GM12891 (cell line): ENCODE measurements around the gene KLF18.
"Not testable (repeated sequence)": the region's sequence is repeated elsewhere in the genome, so short reads cannot be mapped to it uniquely, and the experiment has no call there.

ENCODE experiments used
- DNase-seq: peaks from one replicate; pipeline ENCODE4 v3.0.0; 2011; ENCODE audit warnings: low spot score; ENCODE audit not compliant: insufficient read length
- FAIRE-seq: peaks from 2 replicates; lab custom pipeline; 2011; peaks lifted over from hg19 to GRCh38; lab: Jason Lieb, UNC
- PAX5 ChIP-seq: IDR thresholded peaks from 2 replicates; pipeline ENCODE4 v1.6.1; 2011; ENCODE audit warnings: low read length, moderate library complexity, mild to moderate bottlenecking; ENCODE audit not compliant: insufficient read depth, severe bottlenecking
- POLR2A ChIP-seq: IDR thresholded peaks from 2 replicates; pipeline ENCODE4 v1.6.1; 2011; ENCODE audit warnings: low read depth, low read length, control low read depth
- POLR2AphosphoS5 ChIP-seq: IDR thresholded peaks from 2 replicates; pipeline ENCODE4 v1.6.1; 2011; ENCODE audit warnings: low read depth, low read length, control low read depth
- POU2F2 ChIP-seq: IDR thresholded peaks from 2 replicates; pipeline ENCODE4 v1.6.1; 2011; ENCODE audit warnings: low read depth, mild to moderate bottlenecking, control low read depth, low read length, moderate library complexity
- SPI1 ChIP-seq: IDR thresholded peaks from 2 replicates; pipeline ENCODE4 v1.6.1; 2011; ENCODE audit warnings: low read depth, low read length, control low read depth
- TAF1 ChIP-seq: IDR thresholded peaks from 2 replicates; pipeline ENCODE4 v1.6.1; 2011; ENCODE audit warnings: low read depth, low read length, control low read depth

KLF18 gene

GRCh38 chr1:44129616-44130500, 11.6 kb downstream of the KLF18 start:
- FAIRE-seq, result no peak
- DNase-seq, result no peak
- TF ChIP-seq SPI1 (no peak), TAF1 (no peak), POLR2A (no peak), POLR2AphosphoS5 (no peak), PAX5 (no peak), POU2F2 (no peak)

DNA sequence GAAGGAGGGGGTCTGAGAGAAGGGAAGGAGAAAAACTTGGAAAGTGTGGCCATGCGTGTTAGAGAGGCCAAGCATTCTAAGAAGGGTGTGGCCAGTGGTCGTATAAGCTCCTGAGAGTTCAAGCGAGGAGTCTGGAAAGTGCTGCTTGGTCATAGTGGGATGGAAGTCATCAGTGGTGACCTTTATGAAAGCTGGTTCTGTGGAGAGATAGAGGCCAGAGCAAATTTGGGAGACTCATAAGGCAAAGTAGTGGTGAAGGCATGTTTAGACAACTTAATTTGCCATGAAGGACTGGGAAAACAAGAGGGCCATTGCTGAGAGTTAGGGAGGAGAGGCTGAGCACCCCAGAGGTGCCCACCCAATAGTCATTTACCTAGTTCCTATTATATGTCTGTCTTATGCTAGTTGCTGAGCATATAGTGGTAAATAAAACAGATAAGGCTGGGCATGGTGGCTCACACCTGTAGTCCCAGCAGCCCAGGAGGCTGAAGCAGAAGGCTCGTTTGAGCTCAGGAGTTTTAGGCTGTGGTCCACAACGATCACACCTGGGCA, 21.0 kb downstream of the KLF18 start:
- FAIRE-seq, result no peak
- TF ChIP-seq POLR2AphosphoS5, result no peak
- no peak for TF ChIP-seq PAX5
- no peak for TF ChIP-seq POU2F2
- TF ChIP-seq SPI1, result no peak
- no peak for TF ChIP-seq POLR2A
- no peak for TF ChIP-seq TAF1
- DNase-seq, result no peak

GRCh38 chr1:44119525-44119924, 21.9 kb downstream of the KLF18 start:
- DNase-seq, result no peak

DNA sequence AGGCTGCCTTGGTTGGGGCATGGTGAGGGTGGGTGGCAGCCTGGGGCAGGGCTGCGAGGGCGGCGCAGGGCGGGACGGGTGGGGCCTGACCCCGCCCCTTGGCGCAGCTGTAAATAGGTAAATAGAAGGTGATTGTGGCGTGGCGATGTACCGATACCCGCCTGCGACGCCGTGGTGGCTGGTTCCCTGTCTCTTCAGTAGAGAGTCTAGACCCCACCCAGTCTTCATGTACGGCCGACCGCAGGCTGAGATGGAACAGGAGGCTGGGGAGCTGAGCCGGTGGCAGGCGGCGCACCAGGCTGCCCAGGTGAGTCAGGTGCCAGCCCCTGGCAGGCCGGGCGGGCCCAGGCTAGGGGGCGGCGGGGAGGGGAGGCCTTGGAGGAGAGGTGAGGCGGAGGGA, 22.7 kb downstream of the KLF18 start, which contains the start of gene KLF17:
Gene KLF17, plus strand, starts transcription at position 140 of the 400 bp plus-strand sequence. Its CDS starts 87 bp downstream, at position 227.
- no peak for FAIRE-seq
- DNase-seq, result no peak
- TF ChIP-seq POLR2AphosphoS5, result no peak
- no peak for TF ChIP-seq POU2F2
- no peak for TF ChIP-seq POLR2A
- no peak for TF ChIP-seq PAX5
- no peak for TF ChIP-seq SPI1
- TF ChIP-seq TAF1, result no peak

More at GRCh38 chr1:44119525-44119924, 21.9 kb downstream of the KLF18 start:
- no peak for FAIRE-seq
- TF ChIP-seq POU2F2 (no peak), SPI1 (peak; percentile 28; the same call in 1 of the 2 replicates)

DNA sequence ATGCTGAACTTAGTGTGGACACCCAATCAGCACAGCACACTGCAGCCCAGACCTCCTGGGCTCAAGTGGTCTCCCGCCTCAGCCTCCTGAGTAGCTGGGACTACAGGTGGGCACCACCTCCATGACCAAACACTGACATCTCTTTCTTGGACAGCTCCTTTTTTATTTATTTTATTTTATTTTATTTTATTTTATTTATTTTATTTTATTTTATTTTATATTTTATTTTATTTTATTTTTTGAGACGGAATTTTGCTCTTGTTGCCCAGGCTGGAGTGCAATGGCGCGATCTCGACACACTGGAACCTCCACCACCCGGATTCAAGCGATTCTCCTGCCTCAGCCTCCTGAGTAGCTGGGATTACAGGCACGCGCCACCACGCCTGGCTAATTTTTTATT, 24.2 kb downstream of the KLF18 start:
- FAIRE-seq, DNase-seq: not testable (repeated sequence)

GRCh38 chr1:44114098-44114497, 27.3 kb downstream of the KLF18 start:
- TF ChIP-seq SPI1 (no peak), PAX5 (no peak), TAF1 (no peak), POLR2AphosphoS5 (no peak), POU2F2 (no peak), POLR2A (no peak)
- no peak for DNase-seq
- FAIRE-seq, result no peak

- FAIRE-seq (peak; percentile 47), DNase-seq (no peak)
- TF ChIP-seq SPI1, result no peak
- no peak for TF ChIP-seq POU2F2
- TF ChIP-seq TAF1, result no peak
- TF ChIP-seq POLR2AphosphoS5, result no peak
- no peak for TF ChIP-seq PAX5
- no peak for TF ChIP-seq POLR2A
Measured at GRCh38 chr1:44113095-44113609, 28.3 kb downstream of the KLF18 start.

GRCh38 chr1:44112486-44112885, 28.9 kb downstream of the KLF18 start:
- TF ChIP-seq POU2F2 (no peak), POLR2A (no peak), PAX5 (no peak), POLR2AphosphoS5 (no peak), TAF1 (no peak), SPI1 (no peak)
- DNase-seq (no peak), FAIRE-seq (no peak)

DNA sequence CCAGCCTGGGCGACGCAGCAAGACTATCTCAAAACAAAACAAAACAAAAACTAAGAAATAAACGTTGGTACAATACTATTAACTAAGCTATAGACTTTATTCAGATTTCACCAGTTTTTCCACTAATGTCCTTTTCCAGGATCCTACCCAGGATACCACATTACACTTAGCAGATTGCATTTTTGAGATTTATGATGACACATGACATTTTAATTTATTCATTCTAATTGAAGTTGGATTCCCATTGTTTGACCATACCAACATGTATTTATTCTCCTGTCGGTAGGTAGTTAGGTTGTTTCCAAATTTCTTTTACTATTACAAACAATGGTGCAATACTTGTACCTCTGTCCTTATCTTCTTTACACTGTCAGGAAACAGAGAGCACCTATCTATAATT, 29.6 kb downstream of the KLF18 start:
- DNase-seq (no peak), FAIRE-seq (no peak)
- no peak for TF ChIP-seq POLR2AphosphoS5
- no peak for TF ChIP-seq TAF1
- no peak for TF ChIP-seq SPI1
- no peak for TF ChIP-seq PAX5
- no peak for TF ChIP-seq POLR2A
- TF ChIP-seq POU2F2, result no peak

DNA sequence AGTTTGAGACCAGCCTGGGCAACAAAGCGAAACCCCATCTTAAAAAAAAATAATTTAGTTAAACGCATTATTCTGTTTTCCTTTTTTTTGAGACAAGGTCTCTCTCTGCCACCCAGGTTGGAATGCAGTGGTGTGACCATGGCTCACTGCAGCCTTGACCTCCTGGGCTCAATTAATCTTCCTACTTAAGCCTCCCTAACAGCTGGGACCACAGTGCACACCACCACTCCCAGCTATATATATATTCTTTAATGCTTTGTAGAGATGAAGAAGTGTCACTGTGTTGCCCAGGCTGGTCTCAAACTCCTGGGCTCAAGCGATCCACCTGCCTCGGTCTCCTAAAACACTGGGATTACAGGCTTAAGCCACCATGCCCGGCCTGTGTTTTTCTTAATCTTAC, 30.5 kb downstream of the KLF18 start:
- FAIRE-seq (no peak), DNase-seq (no peak)
- no peak for TF ChIP-seq POLR2AphosphoS5
- no peak for TF ChIP-seq SPI1
- no peak for TF ChIP-seq TAF1
- TF ChIP-seq POLR2A, result no peak
- no peak for TF ChIP-seq PAX5
- TF ChIP-seq POU2F2, result no peak
